ENCODE data around the gene TMEM204.

Gene TMEM204

GRCh38 chr16:1538804-1539520 is 5.5 kb downstream of the TMEM204 start:
- DNase-seq (ENCODE audit: low spot score): no peak
- in situ Hi-C loops (cut with MboI; ENCODE audit: low sequenced_read_pairs, unreplicated experiment): no loop called here
- peak; percentile 26 for TF ChIP-seq CTCF (IDR thresholded peaks at IDR 0.05; ENCODE audit: borderline replicate concordance, control extremely low read depth, extremely low read depth, insufficient read depth, missing control alignments)

GRCh38 chr16:1539720-1540555 is 6.5 kb downstream of the TMEM204 start:
- TF ChIP-seq CTCF (IDR thresholded peaks at IDR 0.05; ENCODE audit: borderline replicate concordance, control extremely low read depth, extremely low read depth, insufficient read depth, missing control alignments): no peak
- in situ Hi-C loops (cut with MboI; ENCODE audit: low sequenced_read_pairs, unreplicated experiment): no loop called here

GRCh38 chr16:1540556-1540855 is 7.0 kb downstream of the TMEM204 start:
- DNase-seq (ENCODE audit: low spot score): no peak
- in situ Hi-C loops (cut with MboI; ENCODE audit: low sequenced_read_pairs, unreplicated experiment): no loop called here
- no peak for TF ChIP-seq CTCF (IDR thresholded peaks at IDR 0.05; ENCODE audit: borderline replicate concordance, control extremely low read depth, extremely low read depth, insufficient read depth, missing control alignments)

More at GRCh38 chr16:1539720-1540555, 6.5 kb downstream of the TMEM204 start:
- DNase-seq (ENCODE audit: low spot score): no peak

GRCh38 chr16:1541293-1542165 is 8.1 kb downstream of the TMEM204 start:
- in situ Hi-C loops (cut with MboI; ENCODE audit: low sequenced_read_pairs, unreplicated experiment): no loop called here
- no peak for TF ChIP-seq CTCF (IDR thresholded peaks at IDR 0.05; ENCODE audit: borderline replicate concordance, control extremely low read depth, extremely low read depth, insufficient read depth, missing control alignments)
- DNase-seq (ENCODE audit: low spot score): no peak

- no peak for DNase-seq (ENCODE audit: low spot score)
- no peak for TF ChIP-seq CTCF (IDR thresholded peaks at IDR 0.05; ENCODE audit: borderline replicate concordance, control extremely low read depth, extremely low read depth, insufficient read depth, missing control alignments)
- in situ Hi-C loops (cut with MboI; ENCODE audit: low sequenced_read_pairs, unreplicated experiment): no loop called here
Measured at GRCh38 chr16:1542166-1542500, 8.7 kb downstream of the TMEM204 start.

GRCh38 chr16:1542533-1542932 is 9.1 kb downstream of the TMEM204 start:
- TF ChIP-seq CTCF (IDR thresholded peaks at IDR 0.05; ENCODE audit: borderline replicate concordance, control extremely low read depth, extremely low read depth, insufficient read depth, missing control alignments): no peak
- DNase-seq (ENCODE audit: low spot score): no peak
- in situ Hi-C loops (cut with MboI; ENCODE audit: low sequenced_read_pairs, unreplicated experiment): no loop called here
